Endodermal cell (in vitro differentiated cells): ENCODE results near the gene DENND6B. TPM values are rescaled to one million over a fixed set of nuclear protein-coding genes. Genes with fewer than 3 reads are reported as not detected.
A peak's percentile ranks its signal among the peaks of the same experiment; 100 is the strongest.
"Not testable (repeated sequence)": the region's sequence is repeated elsewhere in the genome, so short reads cannot be mapped to it uniquely, and the experiment has no call there.

Experiments
- DNase-seq: peaks from one replicate; pipeline ENCODE4 v3.0.0-alpha.2; 2017
- H3K27ac ChIP-seq: 2 replicates; pipeline ENCODE4 v1.5.1; 2013; ENCODE audit warnings: mild to moderate bottlenecking, low read depth, low read length, moderate library complexity
- H3K27me3 ChIP-seq: 2 replicates; pipeline ENCODE4 v1.6.1; 2013; ENCODE audit warnings: mild to moderate bottlenecking, low read length, moderate library complexity; ENCODE audit not compliant: insufficient read depth, control insufficient read depth, poor library complexity, severe bottlenecking
- H3K36me3 ChIP-seq: 2 replicates; pipeline ENCODE4 v1.7.0; 2013; ENCODE audit warnings: mild to moderate bottlenecking, low read length, moderate library complexity; ENCODE audit not compliant: control insufficient read depth, insufficient read depth
- H3K4me1 ChIP-seq: one replicate; pipeline ENCODE4 v1.7.0; 2013; ENCODE audit warnings: low read length; ENCODE audit not compliant: control insufficient read depth, insufficient read depth
- H3K4me3 ChIP-seq: 2 replicates; pipeline ENCODE4 v1.5.1; 2013; ENCODE audit warnings: mild to moderate bottlenecking, low read length, moderate library complexity
- H3K9ac ChIP-seq: 2 replicates; pipeline ENCODE4 v1.6.1; 2013; ENCODE audit warnings: mild to moderate bottlenecking, low read length, moderate library complexity; ENCODE audit not compliant: poor library complexity, severe bottlenecking; ENCODE audit errors: extremely low read depth
- H3K9me3 ChIP-seq: 2 replicates; pipeline ENCODE4 v1.6.1; 2013; ENCODE audit warnings: mild to moderate bottlenecking, low read length, moderate library complexity; ENCODE audit not compliant: control insufficient read depth
- H3K27ac Mint-ChIP-seq: 2 replicates; pipeline ENCODE4 v1.8.0; 2020; ENCODE audit warnings: mixed read lengths
- H3K27me3 Mint-ChIP-seq: 2 replicates; pipeline ENCODE4 v1.8.0; 2021; ENCODE audit warnings: mild to moderate bottlenecking, mixed read lengths; ENCODE audit not compliant: insufficient read depth
- H3K36me3 Mint-ChIP-seq: 2 replicates; pipeline ENCODE4 v1.8.0; 2020; ENCODE audit warnings: low read depth, mixed read lengths
- H3K4me1 Mint-ChIP-seq: 2 replicates; pipeline ENCODE4 v1.8.0; 2020; ENCODE audit warnings: mixed read lengths
- H3K4me3 Mint-ChIP-seq: 2 replicates; pipeline ENCODE4 v1.8.0; 2020; ENCODE audit warnings: mild to moderate bottlenecking, moderate library complexity, mixed read lengths
- H3K9me3 Mint-ChIP-seq: 2 replicates; pipeline ENCODE4 v1.8.0; 2020; ENCODE audit warnings: mild to moderate bottlenecking, mixed read lengths
- CTCF ChIP-seq: fragments of 200-600 bp; sonication (generic); conservative IDR thresholded peaks from 2 replicates; pipeline ENCODE4 v1.5.0; 2021; ENCODE audit warnings: antibody characterized with exemption, mild to moderate bottlenecking
- WGBS, 2 experiments: methylation state at CpG; one replicate each; pipeline versions ENCODE4 v1.1.5 to v1.1.7; 2013; ENCODE audit warnings: missing lambda C conversion rate in 2 of 2, mixed read lengths in 1 of 2; ENCODE audit not compliant: insufficient coverage in 1 of 2, insufficient read length in 1 of 2; 5-methylcytosine and 5-hydroxymethylcytosine counted together
- total RNA-seq, 2 donors: library from RNA; stranded (reverse); fragmentation: NEBNext Ultra II Directional in 1 of 2; extraction: Animal tissue kit (Norgen Biotek cat#: 25700) in 1 of 2; gene quantifications; 2 replicates in 1 of 2; 3 replicates in 1 of 2; pipeline ENCODE4 v1.2.1, GENCODE V29; 2021

The DENND6B gene
- total RNA-seq, 2 donors from 2014 or later, result 8.3 to 14.2 TPM

GRCh38 chr22:50326225-50326955, 422 bp downstream of the DENND6B start:
- no peaks in the 10 kb centered on the region for H3K36me3 Mint-ChIP-seq
- no peak overlapping the region for H3K27ac Mint-ChIP-seq
- Histone ChIP-seq H3K36me3 (no peaks in the 10 kb centered on the region), H3K27me3 (peaks cover 7% of the 10 kb centered on the region), H3K4me1 (no peaks in the 10 kb centered on the region), H3K9ac (peak overlapping the region; percentile 47), H3K27ac (no peak overlapping the region), H3K4me3 (peak overlapping the region; percentile 82), H3K9me3 (no peaks in the 10 kb centered on the region)
- TF ChIP-seq CTCF, result no peak
- peaks cover 6% of the 10 kb centered on the region for H3K4me1 Mint-ChIP-seq
- no peaks in the 10 kb centered on the region for H3K9me3 Mint-ChIP-seq
- 16 to 58% methylated on average over 15 to 56 of the region's 56 CpGs for WGBS, 2 experiments
- peaks cover 29% of the 10 kb centered on the region for H3K27me3 Mint-ChIP-seq
- peak; percentile 58 for DNase-seq
- H3K4me3 Mint-ChIP-seq, result peak overlapping the region; percentile 73

GRCh38 chr22:50325444-50326224, 1.2 kb downstream of the DENND6B start:
- H3K4me3 ChIP-seq, result peak overlapping the region; percentile 82
- WGBS, 2 experiments, result 87 to 90% methylated on average over 12 to 19 of the region's 19 CpGs
- H3K36me3 ChIP-seq, result no peaks in the 10 kb centered on the region
- no peak for DNase-seq
- H3K36me3 Mint-ChIP-seq, result no peaks in the 10 kb centered on the region
- H3K4me3 Mint-ChIP-seq, result peak overlapping the region; percentile 73
- H3K27me3 ChIP-seq, result peaks cover 7% of the 10 kb centered on the region
- H3K27ac Mint-ChIP-seq, result no peak overlapping the region
- peaks cover 24% of the 10 kb centered on the region for H3K27me3 Mint-ChIP-seq
- no peaks in the 10 kb centered on the region for H3K4me1 ChIP-seq
- no peak for TF ChIP-seq CTCF
- H3K27ac ChIP-seq, result no peak overlapping the region
- no peaks in the 10 kb centered on the region for H3K9me3 Mint-ChIP-seq
- no peaks in the 10 kb centered on the region for H3K9me3 ChIP-seq
- no peak overlapping the region for H3K9ac ChIP-seq
- H3K4me1 Mint-ChIP-seq, result peaks cover 6% of the 10 kb centered on the region

GRCh38 chr22:50323900-50324299, 2.9 kb downstream of the DENND6B start:
- Mint-ChIP-seq H3K27ac (no peak overlapping the region), H3K36me3 (no peaks in the 10 kb centered on the region), H3K9me3 (no peaks in the 10 kb centered on the region), H3K27me3 (peaks cover 24% of the 10 kb centered on the region), H3K4me1 (peaks cover 6% of the 10 kb centered on the region), H3K4me3 (no peak overlapping the region)
- WGBS, 2 experiments, result 89 to 100% methylated on average over 3 to 5 of the region's 5 CpGs
- Histone ChIP-seq H3K27me3 (peaks cover 7% of the 10 kb centered on the region), H3K9ac (no peak overlapping the region), H3K27ac (no peak overlapping the region), H3K4me3 (no peak overlapping the region), H3K4me1 (no peaks in the 10 kb centered on the region), H3K9me3 (no peaks in the 10 kb centered on the region), H3K36me3 (no peaks in the 10 kb centered on the region)
- DNase-seq, result no peak
- no peak for TF ChIP-seq CTCF

GRCh38 chr22:50322382-50323104, 4.3 kb downstream of the DENND6B start:
- not testable (repeated sequence) for H3K36me3 ChIP-seq, H3K4me1 ChIP-seq, H3K9ac ChIP-seq, H3K36me3 Mint-ChIP-seq, DNase-seq, H3K27ac Mint-ChIP-seq, H3K4me1 Mint-ChIP-seq, H3K27me3 ChIP-seq, H3K4me3 Mint-ChIP-seq, H3K4me3 ChIP-seq, H3K27ac ChIP-seq, H3K9me3 Mint-ChIP-seq, H3K9me3 ChIP-seq
- peaks cover 22% of the 10 kb centered on the region for H3K27me3 Mint-ChIP-seq
- WGBS, 2 experiments, result 90 to 91% methylated on average over 6 to 8 of the region's 10 CpGs
